Mononuclear cell (primary cell): ENCODE results near the gene BMP7. TPM values are rescaled to one million over a fixed set of nuclear protein-coding genes. Genes with fewer than 3 reads are reported as not detected.
"Not testable (repeated sequence)": the region's sequence is repeated elsewhere in the genome, so short reads cannot be mapped to it uniquely, and the experiment has no call there.

Source experiments
- H3K27me3 ChIP-seq: 2 replicates; pipeline ENCODE4 v1.6.0; 2011; ENCODE audit warnings: low read length, control low read depth; ENCODE audit not compliant: insufficient read depth
- H3K4me1 ChIP-seq: 2 replicates; pipeline ENCODE4 v1.5.1; 2011; ENCODE audit warnings: mild to moderate bottlenecking, low read length, control low read depth; ENCODE audit not compliant: insufficient read depth
- H3K4me3 ChIP-seq: 2 replicates; pipeline ENCODE4 v1.5.1; 2011; ENCODE audit warnings: mild to moderate bottlenecking, low read length, moderate library complexity
- H3K9me3 ChIP-seq: 2 replicates; pipeline ENCODE4 v1.5.1; 2011; ENCODE audit warnings: low read depth, mild to moderate bottlenecking, control low read depth, low read length
- total RNA-seq: library from RNA; depleted of rRNA; stranded (reverse); fragments of >200 nt; gene quantifications from one replicate; pipeline ENCODE4 v1.2.3, GENCODE V29; 2012

BMP7 gene
- total RNA-seq, 1 donor, result not detected

- Histone ChIP-seq H3K9me3 (no peaks in the 10 kb centered on the region), H3K4me3 (no peak overlapping the region), H3K4me1 (no peaks in the 10 kb centered on the region), H3K27me3 (no peaks in the 10 kb centered on the region)
Observed at GRCh38 chr20:57197352-57198131, 68.9 kb downstream of the BMP7 start.

GRCh38 chr20:57195469-57196100 is 70.9 kb downstream of the BMP7 start:
- H3K4me3 ChIP-seq, result no peak overlapping the region
- no peaks in the 10 kb centered on the region for H3K4me1 ChIP-seq
- H3K27me3 ChIP-seq, result no peaks in the 10 kb centered on the region
- H3K9me3 ChIP-seq, result no peaks in the 10 kb centered on the region

GRCh38 chr20:57195023-57195422 is 71.4 kb downstream of the BMP7 start:
- H3K27me3 ChIP-seq, result no peaks in the 10 kb centered on the region
- H3K9me3 ChIP-seq, result no peaks in the 10 kb centered on the region
- H3K4me1 ChIP-seq, result no peaks in the 10 kb centered on the region
- no peak overlapping the region for H3K4me3 ChIP-seq

GRCh38 chr20:57194154-57194553 is 72.3 kb downstream of the BMP7 start:
- H3K9me3 ChIP-seq, result no peaks in the 10 kb centered on the region
- no peak overlapping the region for H3K4me3 ChIP-seq
- no peaks in the 10 kb centered on the region for H3K27me3 ChIP-seq
- H3K4me1 ChIP-seq, result no peaks in the 10 kb centered on the region

GRCh38 chr20:57193094-57193493 is 73.3 kb downstream of the BMP7 start:
- Histone ChIP-seq H3K9me3 (no peaks in the 10 kb centered on the region), H3K4me1 (no peaks in the 10 kb centered on the region), H3K27me3 (no peaks in the 10 kb centered on the region), H3K4me3 (no peak overlapping the region)

- no peaks in the 10 kb centered on the region for H3K9me3 ChIP-seq
- no peaks in the 10 kb centered on the region for H3K4me1 ChIP-seq
- no peaks in the 10 kb centered on the region for H3K27me3 ChIP-seq
- no peak overlapping the region for H3K4me3 ChIP-seq
Observed at GRCh38 chr20:57192311-57192710, 74.1 kb downstream of the BMP7 start.

GRCh38 chr20:57191265-57191638 is 75.2 kb downstream of the BMP7 start:
- not testable (repeated sequence) for H3K4me1 ChIP-seq, H3K9me3 ChIP-seq, H3K27me3 ChIP-seq, H3K4me3 ChIP-seq

GRCh38 chr20:57190536-57191264 is 75.7 kb downstream of the BMP7 start:
- no peaks in the 10 kb centered on the region for H3K4me1 ChIP-seq
- no peak overlapping the region for H3K4me3 ChIP-seq
- no peaks in the 10 kb centered on the region for H3K9me3 ChIP-seq
- no peaks in the 10 kb centered on the region for H3K27me3 ChIP-seq

- H3K27me3 ChIP-seq, result no peaks in the 10 kb centered on the region
- H3K4me1 ChIP-seq, result no peaks in the 10 kb centered on the region
- no peak overlapping the region for H3K4me3 ChIP-seq
- H3K9me3 ChIP-seq, result no peaks in the 10 kb centered on the region
Observed at GRCh38 chr20:57189713-57190112, 76.7 kb downstream of the BMP7 start.

GRCh38 chr20:57188576-57189079 is 77.8 kb downstream of the BMP7 start:
- Histone ChIP-seq H3K9me3 (no peaks in the 10 kb centered on the region), H3K4me1 (no peaks in the 10 kb centered on the region), H3K27me3 (no peaks in the 10 kb centered on the region), H3K4me3 (no peak overlapping the region)

GRCh38 chr20:57188056-57188455 is 78.4 kb downstream of the BMP7 start:
- H3K9me3 ChIP-seq, result no peaks in the 10 kb centered on the region
- no peaks in the 10 kb centered on the region for H3K27me3 ChIP-seq
- no peak overlapping the region for H3K4me3 ChIP-seq
- H3K4me1 ChIP-seq, result no peaks in the 10 kb centered on the region

GRCh38 chr20:57187068-57187634 is 79.3 kb downstream of the BMP7 start:
- H3K9me3 ChIP-seq, result no peaks in the 10 kb centered on the region
- no peaks in the 10 kb centered on the region for H3K27me3 ChIP-seq
- H3K4me3 ChIP-seq, result no peak overlapping the region
- H3K4me1 ChIP-seq, result no peaks in the 10 kb centered on the region

- H3K4me3 ChIP-seq, result no peak overlapping the region
- H3K9me3 ChIP-seq, result no peaks in the 10 kb centered on the region
- H3K4me1 ChIP-seq, result no peaks in the 10 kb centered on the region
- no peaks in the 10 kb centered on the region for H3K27me3 ChIP-seq
Observed at GRCh38 chr20:57186192-57186591, 80.2 kb downstream of the BMP7 start.

- H3K27me3 ChIP-seq, result no peaks in the 10 kb centered on the region
- no peak overlapping the region for H3K4me3 ChIP-seq
Observed at GRCh38 chr20:57185188-57185743, 81.2 kb downstream of the BMP7 start.

More at GRCh38 chr20:57185188-57185743, 81.2 kb downstream of the BMP7 start:
- H3K9me3 ChIP-seq, result no peaks in the 10 kb centered on the region
- no peaks in the 10 kb centered on the region for H3K4me1 ChIP-seq
